ENCODE data around the gene CRYGS.

CRYGS gene

DNA sequence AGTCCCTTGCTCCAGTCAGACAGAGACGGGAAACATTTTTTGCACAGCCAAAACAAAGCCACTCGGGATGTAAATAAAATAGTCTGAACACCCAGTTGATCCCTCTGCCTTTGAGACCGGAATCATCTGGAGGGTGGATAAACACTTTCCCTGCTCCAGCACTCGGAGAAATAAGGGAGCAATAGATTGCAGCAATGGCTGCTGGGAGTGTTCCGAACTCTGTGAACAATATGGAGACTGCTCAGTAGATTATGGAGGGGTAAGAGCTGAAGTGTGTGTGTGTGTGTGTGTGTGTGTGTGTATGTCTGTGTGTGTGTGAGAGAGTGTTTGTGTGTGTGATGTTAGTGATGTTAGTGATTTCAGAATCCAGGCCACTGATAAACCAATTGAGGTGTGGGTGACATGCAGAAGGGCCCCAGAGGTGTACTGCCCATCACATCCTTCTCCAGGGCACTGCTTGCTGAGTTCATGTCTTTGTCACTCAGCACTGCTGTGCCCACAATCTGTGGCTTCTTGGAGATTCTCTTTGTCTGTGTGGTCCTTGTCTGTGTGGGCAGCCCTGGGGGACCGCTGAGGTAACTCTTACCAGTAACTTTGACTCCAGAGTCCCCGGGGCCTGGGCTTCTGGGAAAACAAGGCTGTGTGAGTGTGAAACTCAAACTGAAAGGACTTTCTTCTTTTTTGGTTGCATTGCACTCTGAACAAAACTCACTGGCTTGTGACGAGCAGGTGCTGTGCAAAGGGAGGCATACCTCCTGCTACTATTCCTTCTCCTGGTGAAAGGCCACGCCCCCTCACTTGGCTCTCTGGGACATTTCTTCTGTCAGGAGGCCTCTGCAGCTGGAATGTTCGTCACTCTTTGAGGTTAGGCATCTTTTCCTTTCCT is 23.0 kb downstream of the CRYGS start:
- H3K4me3 ChIP-seq (ENCODE audit: low read depth in 1 of 2, low read length in 2 of 2), result no peak overlapping the region
- peaks cover 0 to 4% of the 10 kb centered on the region in 2 donors for H3K9me3 ChIP-seq (ENCODE audit: control insufficient read depth in 1 of 2, low read length in 2 of 2)
- H3K9ac ChIP-seq (ENCODE audit: low read depth in 1 of 2, low read length in 2 of 2), result no peak overlapping the region
- H3K36me3 ChIP-seq (ENCODE audit: control insufficient read depth in 1 of 2, insufficient read depth in 2 of 2, low read length in 2 of 2), result no peaks in the 10 kb centered on the region
- H3K27me3 ChIP-seq (ENCODE audit: control insufficient read depth in 1 of 2, insufficient read depth in 2 of 2, low read length in 2 of 2), result no peaks in the 10 kb centered on the region
- peaks cover 0 to 7% of the 10 kb centered on the region in 2 donors for H3K4me1 ChIP-seq (ENCODE audit: control insufficient read depth in 1 of 2, insufficient read depth in 2 of 2, low read length in 2 of 2)
- no peak overlapping the region for H3K27ac ChIP-seq (ENCODE audit: low read depth, low read length)

DNA sequence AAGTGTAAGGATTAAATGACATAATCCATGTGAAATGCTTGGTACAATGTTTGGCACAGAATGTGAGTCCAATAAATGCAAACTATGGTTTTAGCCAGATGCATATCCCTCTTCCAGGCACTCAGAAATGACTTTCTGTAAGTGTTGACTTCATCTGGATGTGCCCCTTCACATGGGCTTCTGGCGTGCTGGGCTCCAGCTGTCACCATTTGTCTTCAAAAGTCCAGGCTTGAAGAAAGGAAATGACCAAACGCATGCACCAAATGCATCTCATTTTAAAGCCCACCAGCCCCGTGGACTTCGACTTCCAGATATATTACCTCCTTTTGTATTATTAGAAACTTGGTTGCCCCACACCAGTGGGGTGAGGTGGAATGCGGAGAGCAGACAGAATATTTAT is 23.7 kb downstream of the CRYGS start:
- H3K4me3 ChIP-seq (ENCODE audit: low read depth in 1 of 2, low read length in 2 of 2), result no peak overlapping the region
- peaks cover 0 to 4% of the 10 kb centered on the region in 2 donors for H3K9me3 ChIP-seq (ENCODE audit: control insufficient read depth in 1 of 2, low read length in 2 of 2)
- no peak overlapping the region for H3K27ac ChIP-seq (ENCODE audit: low read depth, low read length)
- no peak overlapping the region for H3K9ac ChIP-seq (ENCODE audit: low read depth in 1 of 2, low read length in 2 of 2)
- H3K4me1 ChIP-seq (ENCODE audit: control insufficient read depth in 1 of 2, insufficient read depth in 2 of 2, low read length in 2 of 2), result peaks cover 0 to 7% of the 10 kb centered on the region in 2 donors
- H3K27me3 ChIP-seq (ENCODE audit: control insufficient read depth in 1 of 2, insufficient read depth in 2 of 2, low read length in 2 of 2), result no peaks in the 10 kb centered on the region
- no peaks in the 10 kb centered on the region for H3K36me3 ChIP-seq (ENCODE audit: control insufficient read depth in 1 of 2, insufficient read depth in 2 of 2, low read length in 2 of 2)

DNA sequence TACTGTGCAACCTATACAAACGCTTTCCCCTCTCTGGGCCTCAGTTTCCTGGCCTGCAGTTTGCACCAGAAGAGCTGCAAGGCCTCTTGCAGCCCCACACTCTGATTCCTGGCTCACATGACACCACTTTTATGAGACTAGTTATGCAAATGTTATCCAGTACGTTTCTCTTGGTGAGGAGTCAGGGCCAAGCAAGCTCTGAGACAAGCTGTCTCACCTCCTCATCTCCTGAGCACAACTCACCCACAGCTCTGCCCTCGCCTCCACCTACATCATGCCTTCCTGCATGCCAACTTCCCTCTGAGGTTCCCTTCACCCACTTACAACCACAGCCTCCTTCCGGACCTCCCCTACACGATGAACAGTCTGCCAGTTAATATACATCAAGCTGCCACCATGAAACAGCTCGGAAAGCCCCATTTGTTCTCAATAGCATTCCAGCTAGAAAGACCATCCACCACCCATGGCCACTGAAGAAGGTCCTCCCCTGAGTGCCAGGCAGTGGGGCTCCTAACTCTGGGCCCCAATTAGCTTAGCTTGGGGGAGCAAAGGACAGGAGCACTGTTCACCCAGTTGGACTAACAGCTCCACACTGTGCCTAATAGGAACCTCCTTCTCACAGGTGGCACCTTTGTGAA is 25.0 kb downstream of the CRYGS start:
- H3K27me3 ChIP-seq (ENCODE audit: control insufficient read depth in 1 of 2, insufficient read depth in 2 of 2, low read length in 2 of 2), result no peaks in the 10 kb centered on the region
- no peaks in the 10 kb centered on the region for H3K36me3 ChIP-seq (ENCODE audit: control insufficient read depth in 1 of 2, insufficient read depth in 2 of 2, low read length in 2 of 2)
- H3K9ac ChIP-seq (ENCODE audit: low read depth in 1 of 2, low read length in 2 of 2), result no peak overlapping the region
- H3K4me1 ChIP-seq (ENCODE audit: control insufficient read depth in 1 of 2, insufficient read depth in 2 of 2, low read length in 2 of 2), result peaks cover 0 to 7% of the 10 kb centered on the region in 2 donors
- peaks cover 0 to 4% of the 10 kb centered on the region in 2 donors for H3K9me3 ChIP-seq (ENCODE audit: control insufficient read depth in 1 of 2, low read length in 2 of 2)
- H3K27ac ChIP-seq (ENCODE audit: low read depth, low read length), result no peak overlapping the region
- no peak overlapping the region for H3K4me3 ChIP-seq (ENCODE audit: low read depth in 1 of 2, low read length in 2 of 2)

DNA sequence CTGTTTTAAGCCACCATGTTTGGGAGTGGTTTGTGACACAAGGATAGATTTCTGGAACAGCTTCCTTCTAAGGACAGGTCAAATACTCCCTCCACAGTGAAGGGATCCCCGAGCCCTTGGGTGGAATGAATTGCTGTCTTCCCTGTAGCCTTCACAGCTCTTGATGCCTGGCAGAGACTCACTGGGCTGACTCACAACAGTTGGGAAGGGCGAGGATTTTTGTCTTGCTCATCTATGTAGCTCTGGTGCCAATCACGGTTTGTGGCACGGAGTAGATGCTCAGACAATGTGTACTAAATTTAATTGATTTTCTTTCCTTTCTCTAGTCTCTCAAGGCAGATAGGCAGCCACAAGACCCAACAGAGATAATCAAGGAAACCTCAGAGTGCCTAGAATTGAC is 27.0 kb downstream of the CRYGS start:
- Histone ChIP-seq H3K4me3 (ENCODE audit: low read depth in 1 of 2, low read length in 2 of 2) (no peak overlapping the region), H3K27me3 (ENCODE audit: control insufficient read depth in 1 of 2, insufficient read depth in 2 of 2, low read length in 2 of 2) (peaks cover 4% of the 10 kb centered on the region in 2 donors), H3K4me1 (ENCODE audit: control insufficient read depth in 1 of 2, insufficient read depth in 2 of 2, low read length in 2 of 2) (no peaks in the 10 kb centered on the region), H3K9me3 (ENCODE audit: control insufficient read depth in 1 of 2, low read length in 2 of 2) (peaks cover 0 to 4% of the 10 kb centered on the region in 2 donors), H3K36me3 (ENCODE audit: control insufficient read depth in 1 of 2, insufficient read depth in 2 of 2, low read length in 2 of 2) (no peaks in the 10 kb centered on the region), H3K27ac (ENCODE audit: low read depth, low read length) (no peak overlapping the region), H3K9ac (ENCODE audit: low read depth in 1 of 2, low read length in 2 of 2) (no peak overlapping the region)

DNA sequence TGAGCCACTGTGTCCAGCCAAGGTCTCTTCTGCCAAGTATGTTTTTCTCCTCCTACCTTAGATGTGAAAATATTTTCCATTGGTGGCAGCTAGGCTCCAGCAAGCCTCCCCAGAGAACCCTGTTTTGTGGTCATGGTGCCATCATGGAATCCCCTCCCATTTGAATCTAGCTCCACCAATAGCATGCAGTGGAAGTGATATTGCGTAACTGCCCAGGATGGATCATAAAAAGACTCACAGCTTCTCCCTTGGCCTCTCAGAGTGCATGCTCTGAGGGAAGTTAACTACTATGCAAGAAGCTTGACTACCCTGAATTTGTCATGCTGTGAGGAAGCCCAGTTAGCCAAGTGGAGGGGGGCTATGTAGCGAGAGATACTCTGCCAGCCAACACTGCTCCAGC is 27.5 kb downstream of the CRYGS start:
- Histone ChIP-seq H3K9me3 (ENCODE audit: control insufficient read depth in 1 of 2, low read length in 2 of 2) (peaks cover 0 to 4% of the 10 kb centered on the region in 2 donors), H3K27ac (ENCODE audit: low read depth, low read length) (no peak overlapping the region), H3K36me3 (ENCODE audit: control insufficient read depth in 1 of 2, insufficient read depth in 2 of 2, low read length in 2 of 2) (no peaks in the 10 kb centered on the region), H3K4me3 (ENCODE audit: low read depth in 1 of 2, low read length in 2 of 2) (no peak overlapping the region), H3K9ac (ENCODE audit: low read depth in 1 of 2, low read length in 2 of 2) (no peak overlapping the region), H3K27me3 (ENCODE audit: control insufficient read depth in 1 of 2, insufficient read depth in 2 of 2, low read length in 2 of 2) (peaks cover 4% of the 10 kb centered on the region in 2 donors), H3K4me1 (ENCODE audit: control insufficient read depth in 1 of 2, insufficient read depth in 2 of 2, low read length in 2 of 2) (no peaks in the 10 kb centered on the region)

DNA sequence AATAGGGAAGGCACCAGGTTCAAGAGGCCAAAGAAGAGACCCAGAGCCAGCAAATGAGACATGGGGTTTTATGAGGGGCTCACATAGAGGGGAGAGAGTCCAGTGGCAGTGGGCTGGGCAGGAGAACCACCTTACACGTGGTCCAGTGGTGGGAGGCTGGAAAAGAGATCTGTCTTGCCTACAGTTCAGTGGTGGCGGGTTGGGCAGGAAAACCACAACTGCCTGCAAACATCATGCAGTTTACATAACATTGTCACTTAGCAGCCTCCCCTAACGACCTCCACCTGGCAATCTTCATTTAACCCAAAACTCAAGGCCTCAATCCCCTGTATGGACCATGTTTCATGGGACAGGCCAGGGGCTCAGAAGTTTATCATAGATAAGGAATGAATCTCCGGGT is 29.1 kb downstream of the CRYGS start:
- Histone ChIP-seq H3K9me3 (ENCODE audit: control insufficient read depth in 1 of 2, low read length in 2 of 2) (peaks cover 0 to 4% of the 10 kb centered on the region in 2 donors), H3K4me3 (ENCODE audit: low read depth in 1 of 2, low read length in 2 of 2) (no peak overlapping the region), H3K27me3 (ENCODE audit: control insufficient read depth in 1 of 2, insufficient read depth in 2 of 2, low read length in 2 of 2) (peaks cover 4% of the 10 kb centered on the region in 2 donors), H3K27ac (ENCODE audit: low read depth, low read length) (no peak overlapping the region), H3K36me3 (ENCODE audit: control insufficient read depth in 1 of 2, insufficient read depth in 2 of 2, low read length in 2 of 2) (no peaks in the 10 kb centered on the region), H3K4me1 (ENCODE audit: control insufficient read depth in 1 of 2, insufficient read depth in 2 of 2, low read length in 2 of 2) (no peaks in the 10 kb centered on the region), H3K9ac (ENCODE audit: low read depth in 1 of 2, low read length in 2 of 2) (no peak overlapping the region)

DNA sequence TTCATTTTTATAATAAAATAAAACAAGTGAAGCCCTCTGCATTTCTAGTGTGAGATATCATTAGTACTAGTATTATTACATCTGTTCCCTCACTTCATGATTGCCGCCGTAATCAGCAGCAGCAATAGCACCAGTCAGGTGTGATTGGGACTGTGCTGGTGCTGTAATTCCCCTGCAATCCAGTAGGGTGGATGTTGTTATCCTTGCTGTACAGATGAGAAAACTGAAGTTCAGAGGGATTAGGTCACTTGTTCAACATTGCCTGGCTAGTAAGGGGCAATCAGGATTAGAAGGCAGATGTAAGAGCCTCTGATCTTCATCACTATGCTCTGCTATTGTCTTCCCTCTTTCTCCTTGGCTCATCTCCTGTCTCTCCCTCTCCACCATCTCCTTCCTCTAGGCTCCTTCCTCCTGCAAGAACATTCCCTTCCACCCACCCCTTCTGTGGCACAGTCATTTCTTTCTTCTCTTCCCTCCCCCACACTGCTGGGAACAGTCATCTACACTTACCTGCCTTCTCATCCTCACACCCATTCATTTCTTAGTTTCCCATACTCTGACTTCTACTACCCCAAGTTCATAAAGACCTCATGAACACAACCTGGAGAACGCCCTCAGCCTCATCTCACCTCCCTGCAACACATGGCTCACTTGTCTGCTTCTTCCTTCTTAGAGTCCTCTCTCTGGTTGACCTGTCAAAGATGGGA is 29.7 kb downstream of the CRYGS start:
- Histone ChIP-seq H3K27me3 (ENCODE audit: control insufficient read depth in 1 of 2, insufficient read depth in 2 of 2, low read length in 2 of 2) (peaks cover 4% of the 10 kb centered on the region in 2 donors), H3K9me3 (ENCODE audit: control insufficient read depth in 1 of 2, low read length in 2 of 2) (peaks cover 0 to 4% of the 10 kb centered on the region in 2 donors)

DNA sequence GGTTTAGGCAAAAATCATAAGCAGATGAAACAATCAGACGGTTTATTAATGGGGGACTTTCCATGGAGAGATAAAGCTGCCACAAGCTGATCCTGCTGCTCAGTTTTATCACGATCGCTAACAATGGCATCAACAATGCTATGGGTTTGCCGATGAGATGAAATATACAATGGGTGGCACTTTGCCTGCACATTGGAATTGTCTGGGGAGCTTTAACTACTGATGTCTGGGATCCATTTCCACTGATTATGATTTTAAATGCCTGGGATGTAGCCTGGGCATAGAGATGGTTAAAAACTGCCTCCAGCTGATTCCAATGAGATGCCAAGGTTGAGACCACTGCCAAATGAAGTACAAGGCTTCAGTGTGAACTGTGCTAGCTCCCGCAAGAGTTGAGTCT is 30.8 kb downstream of the CRYGS start:
- Histone ChIP-seq H3K27me3 (ENCODE audit: control insufficient read depth in 1 of 2, insufficient read depth in 2 of 2, low read length in 2 of 2) (peaks cover 4% of the 10 kb centered on the region in 2 donors), H3K9ac (ENCODE audit: low read depth in 1 of 2, low read length in 2 of 2) (no peak overlapping the region), H3K9me3 (ENCODE audit: control insufficient read depth in 1 of 2, low read length in 2 of 2) (peaks cover 0 to 4% of the 10 kb centered on the region in 2 donors), H3K27ac (ENCODE audit: low read depth, low read length) (no peak overlapping the region), H3K4me1 (ENCODE audit: control insufficient read depth in 1 of 2, insufficient read depth in 2 of 2, low read length in 2 of 2) (no peaks in the 10 kb centered on the region), H3K36me3 (ENCODE audit: control insufficient read depth in 1 of 2, insufficient read depth in 2 of 2, low read length in 2 of 2) (no peaks in the 10 kb centered on the region), H3K4me3 (ENCODE audit: low read depth in 1 of 2, low read length in 2 of 2) (no peak overlapping the region)

More for the DNA sequence above, 29.7 kb downstream of the CRYGS start:
- Histone ChIP-seq H3K36me3 (ENCODE audit: control insufficient read depth in 1 of 2, insufficient read depth in 2 of 2, low read length in 2 of 2) (no peaks in the 10 kb centered on the region), H3K27ac (ENCODE audit: low read depth, low read length) (no peak overlapping the region), H3K4me1 (ENCODE audit: control insufficient read depth in 1 of 2, insufficient read depth in 2 of 2, low read length in 2 of 2) (no peaks in the 10 kb centered on the region), H3K4me3 (ENCODE audit: low read depth in 1 of 2, low read length in 2 of 2) (no peak overlapping the region), H3K9ac (ENCODE audit: low read depth in 1 of 2, low read length in 2 of 2) (no peak overlapping the region)

DNA sequence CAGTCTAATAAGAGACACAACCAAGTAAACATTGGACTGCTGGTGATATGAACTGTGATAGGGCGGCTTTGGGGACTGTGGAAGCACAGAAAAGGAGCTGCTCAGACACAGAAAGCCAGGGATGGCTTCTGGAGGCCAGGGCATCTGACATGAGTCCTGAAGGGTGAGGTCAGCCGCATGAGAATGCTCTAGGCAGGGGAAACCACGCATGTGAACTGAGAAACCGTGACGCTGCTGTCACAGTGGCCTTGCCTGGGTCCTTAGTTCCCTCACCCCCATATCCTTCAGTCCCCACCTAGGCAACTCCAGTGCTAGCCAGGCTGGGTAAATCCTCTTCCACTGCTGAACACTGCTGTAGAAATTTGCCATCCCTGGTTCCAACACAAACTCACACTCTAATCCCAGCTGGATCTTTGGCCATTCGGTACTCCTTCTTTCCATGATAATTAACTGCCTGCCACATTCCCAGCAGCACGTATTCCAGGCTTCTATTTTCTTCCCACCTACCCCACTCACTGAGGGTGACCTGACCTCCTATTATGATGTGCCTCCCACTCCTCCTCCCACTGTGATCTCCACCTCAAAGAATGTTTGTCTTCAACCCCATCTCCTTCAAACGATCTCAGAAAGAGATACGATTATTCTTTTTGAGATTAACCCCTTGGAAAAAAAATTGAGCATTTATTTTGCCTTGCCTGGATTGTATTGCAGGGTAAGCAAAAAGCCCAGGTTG is 31.4 kb downstream of the CRYGS start:
- Histone ChIP-seq H3K27me3 (ENCODE audit: control insufficient read depth in 1 of 2, insufficient read depth in 2 of 2, low read length in 2 of 2) (peaks cover 4% of the 10 kb centered on the region in 2 donors), H3K4me1 (ENCODE audit: control insufficient read depth in 1 of 2, insufficient read depth in 2 of 2, low read length in 2 of 2) (no peaks in the 10 kb centered on the region), H3K4me3 (ENCODE audit: low read depth in 1 of 2, low read length in 2 of 2) (no peak overlapping the region), H3K27ac (ENCODE audit: low read depth, low read length) (no peak overlapping the region), H3K9me3 (ENCODE audit: control insufficient read depth in 1 of 2, low read length in 2 of 2) (peaks cover 0 to 4% of the 10 kb centered on the region in 2 donors), H3K36me3 (ENCODE audit: control insufficient read depth in 1 of 2, insufficient read depth in 2 of 2, low read length in 2 of 2) (no peaks in the 10 kb centered on the region), H3K9ac (ENCODE audit: low read depth in 1 of 2, low read length in 2 of 2) (no peak overlapping the region)
